Stimulated activated CD8-positive, alpha-beta memory T cell treated with anti-CD3 and anti-CD28 coated beads, Interleukin-2, amount 100 ng/mL, for 1 hour (primary cell): ENCODE measurements around the gene ZMPSTE24.
"Not testable (repeated sequence)": the region's sequence is repeated elsewhere in the genome, so short reads cannot be mapped to it uniquely, and the experiment has no call there.

Experiments used
- DNase-seq, 2 donors: peaks; one replicate each; pipeline ENCODE4 v3.0.0-alpha.2; 2020; ENCODE audit warnings: low read depth in 2 of 2

Gene ZMPSTE24

DNA sequence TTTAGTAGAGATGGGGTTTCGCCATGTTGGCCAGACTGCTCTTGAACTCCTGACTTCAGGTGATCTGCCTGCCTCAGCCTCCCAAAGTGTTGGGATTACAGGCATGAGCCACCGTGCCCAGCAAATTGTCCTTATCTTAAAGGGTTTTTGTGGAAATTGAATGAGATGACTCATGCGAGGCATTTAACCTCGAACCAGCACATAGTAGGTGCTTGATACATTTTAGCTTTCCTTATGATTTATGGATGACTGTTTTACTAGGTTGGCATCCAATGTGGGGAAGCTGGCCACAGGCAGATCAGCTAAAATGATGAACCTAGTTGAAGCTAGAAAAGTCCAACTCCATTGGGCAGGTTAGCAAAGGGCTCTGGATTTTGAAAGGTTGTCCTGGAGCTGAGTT lies 60.4 kb downstream of the ZMPSTE24 start:
- no peak for DNase-seq

DNA sequence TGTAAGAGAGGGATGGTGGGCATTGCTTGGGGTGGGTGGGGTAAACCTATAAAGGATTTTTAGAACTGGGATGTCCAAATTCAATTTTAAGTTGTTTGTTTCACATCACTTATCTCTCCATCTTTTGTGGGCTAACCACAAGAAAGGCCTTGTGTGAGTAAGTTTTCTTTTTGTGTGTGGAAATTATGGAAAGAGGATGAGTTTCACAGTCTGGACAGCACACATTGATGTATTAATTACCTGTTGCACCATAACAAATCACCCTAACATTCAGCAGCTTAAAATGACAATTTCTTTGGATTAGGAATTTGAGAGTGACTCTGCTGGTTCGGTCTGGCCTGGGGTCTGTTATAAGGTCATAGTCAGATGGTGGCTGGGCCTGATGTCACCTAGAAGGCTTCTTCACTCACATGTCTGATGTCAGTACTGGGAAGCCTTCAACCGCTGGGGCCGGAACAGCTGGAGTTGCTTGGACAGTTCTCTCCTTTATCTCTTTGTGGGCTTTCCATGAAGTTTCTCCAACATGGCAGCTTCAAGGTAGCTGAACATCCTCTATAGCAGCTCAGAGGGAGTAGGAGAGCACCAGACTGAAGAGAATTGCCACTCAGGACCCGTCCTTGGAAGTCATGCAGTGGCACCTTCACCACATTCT lies 61.1 kb downstream of the ZMPSTE24 start:
- DNase-seq: no peak

DNA sequence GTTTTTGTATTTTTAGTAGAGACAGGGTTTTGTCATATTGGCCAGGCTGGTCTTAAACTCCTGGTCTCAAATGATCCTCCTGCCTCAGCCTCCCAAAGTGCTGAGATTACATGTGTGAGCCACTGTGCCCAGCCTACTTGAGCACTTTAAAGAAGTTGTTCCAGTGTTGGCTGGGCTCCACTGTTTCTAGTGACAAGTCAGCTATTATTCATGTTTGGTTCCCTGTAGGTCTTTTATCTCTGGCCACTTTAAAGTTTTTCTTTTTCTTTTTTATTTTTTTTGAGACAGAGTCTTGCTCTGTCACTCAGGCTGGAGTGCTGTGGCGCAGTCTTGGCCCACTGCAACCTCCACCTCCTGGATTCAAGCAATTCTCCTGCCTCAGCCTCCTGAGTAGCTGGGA lies 73.4 kb downstream of the ZMPSTE24 start:
- DNase-seq: not testable (repeated sequence)

DNA sequence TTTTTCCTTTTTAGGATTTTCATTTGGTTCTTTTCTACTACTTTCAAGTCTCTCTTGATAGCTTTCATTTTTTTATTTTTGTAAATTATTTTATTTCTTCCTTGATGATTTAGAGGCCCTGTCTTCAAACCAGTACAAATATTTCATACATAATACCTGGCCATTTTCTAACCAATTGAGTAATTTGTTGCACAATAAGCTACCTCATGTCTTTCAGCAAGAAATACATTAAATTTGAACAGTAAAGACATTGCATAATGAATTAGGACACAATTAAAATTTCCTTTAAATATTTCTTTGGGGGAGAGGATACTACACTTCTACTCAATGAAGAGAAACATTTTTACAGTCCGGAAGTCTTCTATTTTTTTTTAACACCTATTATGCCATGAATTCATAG lies 74.7 kb downstream of the ZMPSTE24 start:
- DNase-seq: no peak

DNA sequence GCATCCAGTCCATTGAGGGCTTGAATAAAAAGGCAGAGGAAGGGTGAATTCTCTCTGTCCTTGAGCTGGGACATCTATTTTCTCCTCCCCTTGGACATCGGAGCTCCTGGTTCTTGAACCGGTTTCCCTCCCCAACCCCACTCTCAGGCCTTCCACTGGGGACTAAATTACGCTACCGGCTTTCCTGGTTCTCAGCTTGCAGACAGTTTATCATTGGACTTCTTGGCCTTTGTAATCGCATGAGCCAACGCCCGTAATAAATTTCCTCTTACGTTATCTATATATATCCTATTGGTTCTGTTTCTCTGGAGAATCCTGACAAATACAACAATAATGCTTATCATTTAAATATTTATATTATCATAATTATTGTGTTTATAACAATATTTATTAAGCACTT lies 79.4 kb downstream of the ZMPSTE24 start:
- DNase-seq: no peak

DNA sequence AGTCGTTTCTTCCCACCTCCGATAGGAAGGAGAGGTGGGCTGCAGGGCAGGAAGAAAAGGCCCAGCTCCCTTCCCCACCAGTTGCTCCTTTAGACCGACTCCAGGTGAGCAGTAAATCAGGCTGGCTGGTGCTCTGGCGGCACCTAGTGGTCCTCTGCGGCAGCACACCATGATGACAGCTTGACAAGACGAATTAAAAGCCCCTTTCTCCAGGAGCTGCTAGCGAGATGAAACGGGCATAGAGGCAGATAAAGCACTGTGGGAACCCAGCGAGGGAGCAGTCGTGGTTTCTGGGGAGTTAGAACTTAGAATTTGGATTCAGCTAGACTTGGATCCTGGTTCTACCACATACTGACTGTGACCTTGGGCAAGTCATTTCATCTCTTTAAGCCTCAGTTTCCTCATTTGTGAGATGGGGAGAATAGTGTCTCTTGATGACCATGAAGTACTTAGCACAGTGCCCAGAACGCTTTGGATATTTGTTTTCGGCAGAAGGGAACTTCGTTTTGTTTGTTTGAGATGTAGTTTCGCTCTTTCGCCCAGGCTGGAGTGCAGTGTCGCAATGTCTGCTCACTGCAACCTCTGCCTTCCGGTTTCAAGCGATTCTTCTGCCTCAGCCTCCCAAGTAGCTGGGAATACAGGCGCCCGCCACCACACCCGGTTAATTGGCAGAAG lies 80.8 kb downstream of the ZMPSTE24 start:
- DNase-seq: peak; percentile 81 to 82

DNA sequence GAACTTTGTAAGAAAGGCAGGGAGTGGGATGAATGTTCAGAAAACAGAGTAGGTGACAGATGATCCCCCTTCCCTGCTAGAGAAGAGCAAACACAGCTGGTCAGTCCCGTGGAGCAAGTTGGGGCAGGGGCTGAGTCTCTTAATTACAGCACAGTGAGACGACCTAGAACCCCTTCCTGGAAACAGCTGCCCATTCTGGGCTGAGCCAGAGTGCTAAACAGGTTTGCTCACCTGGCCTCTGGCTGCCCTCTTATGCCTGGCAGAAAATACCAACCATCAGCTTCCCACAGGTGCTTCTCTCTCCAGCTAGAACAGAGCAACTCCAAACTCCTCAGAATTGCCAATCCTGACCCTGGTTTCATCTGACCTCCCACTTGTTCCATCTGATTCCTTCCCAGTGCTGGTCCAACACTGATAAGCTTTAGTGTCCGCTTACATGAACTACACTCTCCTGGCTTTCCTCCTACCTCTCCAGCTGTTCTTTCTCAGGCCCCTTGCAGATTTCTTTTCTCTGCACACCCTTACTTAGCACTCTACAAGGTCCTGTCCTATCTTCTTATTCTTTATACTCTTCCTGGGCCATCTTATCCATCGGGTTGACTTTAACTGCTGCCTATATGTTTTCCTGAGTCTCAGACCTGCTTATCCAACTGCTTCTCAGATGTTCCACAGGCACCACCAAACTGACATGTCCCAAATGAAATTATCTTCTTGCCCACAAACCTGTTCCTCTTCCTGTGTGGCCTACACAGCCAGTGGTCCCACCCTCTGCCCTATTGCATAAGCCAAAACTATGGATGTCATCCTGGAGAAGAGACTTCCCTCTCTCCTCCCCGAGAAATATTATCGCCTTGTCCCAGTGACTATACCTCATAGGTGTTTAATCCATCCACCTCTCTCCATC lies 81.6 kb downstream of the ZMPSTE24 start:
- DNase-seq: no peak

DNA sequence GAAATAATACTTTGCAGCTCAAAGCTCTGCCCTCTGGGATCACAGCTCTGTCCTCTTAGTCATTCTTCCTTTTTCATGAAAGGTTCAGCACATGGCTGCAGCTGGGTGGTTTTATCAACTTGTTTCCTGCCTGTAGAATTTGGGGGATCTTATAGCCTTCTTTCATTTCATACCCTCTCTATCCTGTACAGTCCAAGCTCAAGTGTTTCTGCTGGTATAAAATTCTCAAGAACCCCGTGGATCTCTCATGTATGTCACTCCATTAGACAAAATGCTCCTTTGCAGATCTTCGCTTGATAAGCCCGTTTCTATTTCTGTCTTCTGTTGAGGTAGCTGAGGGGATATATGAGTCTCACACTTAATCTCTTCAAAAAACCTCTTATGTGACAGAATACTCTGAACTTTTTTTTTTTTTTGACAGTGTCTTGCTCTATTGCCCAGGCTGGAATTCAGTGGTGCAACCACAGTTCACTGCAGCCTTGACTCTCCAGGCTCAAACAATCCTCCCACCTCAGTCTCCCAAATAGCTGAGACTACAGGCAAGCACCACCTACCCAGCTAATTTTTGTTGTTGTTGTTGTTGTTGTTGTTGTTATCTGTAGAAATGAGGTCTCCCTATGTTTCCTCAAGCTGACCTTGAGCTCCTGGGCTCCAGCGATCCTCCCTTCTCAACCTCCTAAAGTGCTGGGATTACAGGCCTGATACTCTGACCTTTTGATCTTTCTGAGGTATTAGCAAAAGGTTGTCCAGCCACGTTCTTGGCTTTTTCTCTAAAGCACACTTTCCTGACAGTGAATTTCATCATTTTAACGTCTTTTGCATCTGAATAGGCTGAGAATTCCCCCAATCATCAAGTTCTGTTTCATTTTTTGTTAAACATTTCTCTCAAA lies 83.7 kb downstream of the ZMPSTE24 start:
- no peak for DNase-seq

DNA sequence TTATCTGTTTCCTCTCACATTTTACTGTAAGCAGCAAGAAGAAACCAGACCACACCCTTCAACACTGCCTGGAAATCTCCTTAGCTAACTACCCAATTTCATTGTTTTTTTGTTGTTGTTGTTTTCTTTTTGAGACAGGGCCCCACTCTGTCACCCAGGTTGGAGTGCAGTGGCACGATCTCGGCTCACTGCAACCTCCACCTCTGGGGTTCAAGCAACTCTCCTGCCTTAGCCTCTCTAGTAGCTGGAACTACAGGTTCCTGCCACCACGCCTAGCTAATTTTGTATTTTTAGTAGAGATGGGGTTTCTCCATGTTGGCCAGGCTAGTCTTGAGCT lies 84.3 kb downstream of the ZMPSTE24 start:
- not testable (repeated sequence) for DNase-seq
